Activated CD8-positive, alpha-beta memory T cell treated with anti-CD3 and anti-CD28 coated beads, Interleukin-2, amount 50 U/mL, for 1 hour (primary cell): ENCODE data around the gene HMGB4.

Experiments
- DNase-seq: peaks from one replicate; pipeline ENCODE4 v3.0.0-alpha.2; 2020; ENCODE audit errors: extremely low read depth

Gene HMGB4

GRCh38 chr1:33863779-33864178 is at the start of gene HMGB4:
Gene HMGB4, plus strand, starts transcription at chr1:33864079. Its CDS starts 113 bp downstream, at chr1:33864192.
- no peak for DNase-seq

- DNase-seq, result no peak
Measured at GRCh38 chr1:33814166-33814565, 49.7 kb upstream of the HMGB4 start.

- DNase-seq, result no peak
Measured at GRCh38 chr1:33815061-33815460, 48.8 kb upstream of the HMGB4 start.

GRCh38 chr1:33818071-33818470 is 45.8 kb upstream of the HMGB4 start:
- DNase-seq, result no peak

- DNase-seq, result no peak
Measured at GRCh38 chr1:33819290-33819912, 44.5 kb upstream of the HMGB4 start.

- no peak for DNase-seq
Measured at GRCh38 chr1:33819913-33820311, 44.0 kb upstream of the HMGB4 start.

- no peak for DNase-seq
Measured at GRCh38 chr1:33820804-33821203, 43.1 kb upstream of the HMGB4 start.

GRCh38 chr1:33821291-33821690 is 42.6 kb upstream of the HMGB4 start:
- DNase-seq, result no peak

GRCh38 chr1:33822396-33822795 is 41.5 kb upstream of the HMGB4 start:
- no peak for DNase-seq

- no peak for DNase-seq
Measured at GRCh38 chr1:33823401-33823800, 40.5 kb upstream of the HMGB4 start.

GRCh38 chr1:33823830-33824229 is 40.0 kb upstream of the HMGB4 start:
- no peak for DNase-seq

GRCh38 chr1:33824321-33824720 is 39.6 kb upstream of the HMGB4 start:
- DNase-seq, result no peak

GRCh38 chr1:33824971-33825370 is 38.9 kb upstream of the HMGB4 start:
- no peak for DNase-seq

- no peak for DNase-seq
Measured at GRCh38 chr1:33825506-33825905, 38.4 kb upstream of the HMGB4 start.

- DNase-seq, result no peak
Measured at GRCh38 chr1:33826311-33826710, 37.6 kb upstream of the HMGB4 start.

GRCh38 chr1:33826711-33827110 is 37.2 kb upstream of the HMGB4 start:
- no peak for DNase-seq

GRCh38 chr1:33828059-33828458 is 35.8 kb upstream of the HMGB4 start:
- no peak for DNase-seq

- DNase-seq, result no peak
Measured at GRCh38 chr1:33828654-33829053, 35.2 kb upstream of the HMGB4 start.

- no peak for DNase-seq
Measured at GRCh38 chr1:33836911-33837310, 27.0 kb upstream of the HMGB4 start.

- DNase-seq, result no peak
Measured at GRCh38 chr1:33837635-33838034, 26.2 kb upstream of the HMGB4 start.

GRCh38 chr1:33841494-33841893 is 22.4 kb upstream of the HMGB4 start:
- no peak for DNase-seq

GRCh38 chr1:33842348-33842747 is 21.5 kb upstream of the HMGB4 start:
- no peak for DNase-seq

GRCh38 chr1:33844166-33844565 is 19.7 kb upstream of the HMGB4 start:
- DNase-seq, result no peak

- no peak for DNase-seq
Measured at GRCh38 chr1:33846861-33847260, 17.0 kb upstream of the HMGB4 start.
